GM11168 (cell line): ENCODE measurements around the gene CIAO3.
"Not testable (repeated sequence)": the region's sequence is repeated elsewhere in the genome, so short reads cannot be mapped to it uniquely, and the experiment has no call there.

ENCODE experiments used
- in situ Hi-C: fragments of 300-500 bp; cut with MboI; formaldehyde crosslinking; loops from one replicate; pipeline ENCODE4 v1.12.0; 2022; ENCODE audit warnings: low sequenced_read_pairs; ENCODE audit not compliant: unreplicated experiment

The CIAO3 gene

GRCh38 chr16:761625-762513 lies 21.1 kb upstream of the CIAO3 start:
- in situ Hi-C loops: no loop called here

DNA sequence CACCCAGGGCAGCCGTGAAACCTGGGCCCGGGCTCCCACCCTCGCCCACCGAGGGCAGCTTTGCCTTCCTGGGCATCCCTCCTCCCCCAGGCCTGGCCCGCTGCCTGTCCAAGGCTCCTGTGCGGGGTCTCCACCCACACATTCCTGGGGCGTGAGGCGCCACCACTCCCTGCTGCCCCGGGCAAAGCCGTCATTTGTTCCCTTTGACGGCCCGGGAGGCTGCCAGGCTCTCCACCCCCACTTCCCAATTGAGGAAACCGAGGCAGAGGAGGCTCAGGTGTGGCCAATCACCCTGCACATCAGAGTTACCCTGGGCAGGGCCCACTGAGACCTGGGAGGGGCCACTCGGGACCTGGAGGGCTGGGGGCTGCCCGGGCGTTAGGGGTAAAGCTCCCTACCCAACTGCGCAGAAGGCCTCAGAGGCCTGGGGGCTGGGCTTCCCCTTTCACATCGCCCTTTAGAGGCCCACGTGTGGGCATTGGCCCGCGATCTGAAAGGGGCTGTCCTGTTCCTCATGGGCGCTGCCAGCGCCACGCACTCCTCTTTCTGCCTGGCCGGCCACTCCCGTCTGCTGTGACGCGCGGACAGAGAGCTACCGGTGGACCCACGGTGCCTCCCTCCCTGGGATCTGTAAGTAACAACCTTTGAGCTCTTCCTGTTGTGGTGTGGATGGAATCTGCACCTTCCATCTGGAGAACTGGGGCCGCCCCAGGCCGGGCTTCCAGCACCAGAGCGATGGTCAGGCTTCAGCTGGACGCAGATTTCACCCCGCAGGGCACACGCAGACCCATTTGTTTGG lies 19.9 kb upstream of the CIAO3 start, which contains the start of gene MSLN:
TSS of gene MSLN (plus strand) at position 190 of the 799 bp plus-strand sequence. CDS start 1,947 bp downstream, outside the sequence.
- in situ Hi-C loops: no loop called here

GRCh38 chr16:760065-760464 lies 19.3 kb upstream of the CIAO3 start:
- in situ Hi-C loops: no loop called here

GRCh38 chr16:759110-759910 lies 18.5 kb upstream of the CIAO3 start:
- in situ Hi-C loops: no loop called here

DNA sequence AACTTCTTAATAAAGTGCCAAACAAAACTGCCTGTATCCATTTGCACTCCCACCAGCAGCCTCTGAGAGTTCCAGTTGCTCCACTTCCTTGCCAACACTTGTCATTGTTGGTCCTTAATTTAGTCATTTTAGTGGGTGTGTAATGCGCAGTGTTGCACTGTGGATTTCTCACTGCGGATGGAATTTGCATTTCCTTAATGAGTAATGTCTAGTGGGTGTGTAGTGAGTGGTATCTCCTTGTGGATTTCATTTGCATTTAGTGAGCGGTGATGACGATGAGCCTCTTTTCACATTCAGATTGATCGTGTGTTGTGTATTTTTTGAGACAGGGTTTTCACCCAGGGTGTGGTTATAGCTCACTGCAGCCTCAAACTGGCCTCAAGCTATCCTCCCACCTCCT lies 15.6 kb upstream of the CIAO3 start:
- in situ Hi-C loops: no loop called here

DNA sequence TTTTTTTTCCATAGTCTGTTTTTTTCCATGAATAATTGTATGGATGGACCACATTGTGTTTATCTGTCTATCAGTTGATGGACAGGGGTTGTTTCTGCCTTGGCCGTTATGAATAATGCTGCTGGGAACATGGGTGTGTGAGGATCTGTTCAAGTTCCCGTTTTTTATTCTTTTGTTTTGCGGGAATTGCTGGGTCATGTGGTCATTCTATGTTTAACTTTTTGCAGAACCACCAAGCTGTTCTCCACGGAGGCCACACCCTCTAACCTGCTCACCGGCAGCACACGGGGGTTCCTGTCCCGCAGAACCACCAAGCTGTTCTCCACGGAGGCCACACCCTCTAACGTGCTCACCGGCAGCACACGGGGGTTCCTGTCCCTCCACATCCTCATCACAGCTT lies 13.9 kb upstream of the CIAO3 start:
- in situ Hi-C loops: no loop called here

- in situ Hi-C loops: not testable (repeated sequence)
Measured at GRCh38 chr16:754121-754607, 13.4 kb upstream of the CIAO3 start.

- in situ Hi-C loops: no loop called here
Measured at GRCh38 chr16:752007-752312, 11.2 kb upstream of the CIAO3 start.

DNA sequence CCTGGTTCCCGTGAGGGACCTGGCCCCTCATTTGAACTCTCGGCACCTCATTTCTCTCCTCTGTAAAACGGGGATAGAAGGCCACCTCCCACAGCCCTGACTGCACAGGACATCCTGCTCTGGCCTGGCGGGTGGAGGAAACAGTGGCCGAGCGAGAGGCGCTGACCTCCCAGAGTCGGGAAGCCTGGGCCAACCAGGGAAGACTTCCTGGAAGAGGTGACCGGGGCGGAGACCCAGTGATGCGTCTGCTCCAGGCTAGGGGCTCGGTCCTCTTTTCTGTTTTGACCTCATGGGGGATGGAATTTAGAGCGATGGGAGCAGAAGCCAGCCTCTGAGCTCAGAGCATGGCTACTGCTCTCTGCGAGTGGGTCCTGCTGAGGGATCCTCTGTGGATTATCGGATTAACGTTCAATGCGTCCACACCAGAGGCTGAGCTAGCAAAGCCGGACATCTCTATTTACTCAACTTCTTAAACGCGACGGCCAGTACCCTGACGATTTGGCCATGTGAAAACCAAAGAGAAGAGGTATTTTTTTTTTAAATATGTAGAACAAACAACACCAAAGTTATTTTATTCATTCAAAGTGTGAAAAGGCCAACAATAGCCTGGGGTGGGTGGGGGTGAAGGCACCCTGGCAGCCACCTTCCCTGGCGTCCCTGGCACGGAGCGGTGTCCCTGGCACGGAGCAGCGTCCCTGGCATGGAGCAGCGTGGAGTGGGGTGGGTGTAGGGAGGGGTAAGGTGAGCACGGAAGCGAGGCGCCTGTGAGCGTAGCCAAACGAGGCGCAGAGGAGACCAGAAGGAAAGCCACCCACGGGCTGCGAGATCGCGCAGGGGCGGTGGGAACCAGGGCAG lies 10.6 kb upstream of the CIAO3 start:
- in situ Hi-C loops: no loop called here

DNA sequence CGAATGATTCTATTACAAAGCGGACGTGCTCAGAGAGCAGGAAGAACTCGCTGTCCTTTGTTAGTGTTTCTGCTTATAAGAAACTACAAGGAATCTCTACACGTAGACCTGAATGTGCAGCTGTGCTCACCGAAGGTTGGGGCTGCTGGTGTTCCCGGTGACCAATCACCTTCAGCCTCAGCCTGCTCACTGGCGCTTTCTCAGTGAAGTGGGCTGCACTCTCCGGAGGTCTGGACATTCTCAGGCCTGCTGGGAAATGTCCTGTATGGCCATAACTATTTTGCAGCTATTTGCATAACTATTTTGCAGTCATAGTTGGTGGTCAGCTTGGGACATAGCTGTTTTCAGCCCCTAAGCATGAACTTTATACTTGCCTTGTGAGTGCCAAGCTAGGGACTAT lies 9.7 kb upstream of the CIAO3 start:
- in situ Hi-C loops: no loop called here

GRCh38 chr16:749010-749409 lies 8.2 kb upstream of the CIAO3 start:
- in situ Hi-C loops: no loop called here

DNA sequence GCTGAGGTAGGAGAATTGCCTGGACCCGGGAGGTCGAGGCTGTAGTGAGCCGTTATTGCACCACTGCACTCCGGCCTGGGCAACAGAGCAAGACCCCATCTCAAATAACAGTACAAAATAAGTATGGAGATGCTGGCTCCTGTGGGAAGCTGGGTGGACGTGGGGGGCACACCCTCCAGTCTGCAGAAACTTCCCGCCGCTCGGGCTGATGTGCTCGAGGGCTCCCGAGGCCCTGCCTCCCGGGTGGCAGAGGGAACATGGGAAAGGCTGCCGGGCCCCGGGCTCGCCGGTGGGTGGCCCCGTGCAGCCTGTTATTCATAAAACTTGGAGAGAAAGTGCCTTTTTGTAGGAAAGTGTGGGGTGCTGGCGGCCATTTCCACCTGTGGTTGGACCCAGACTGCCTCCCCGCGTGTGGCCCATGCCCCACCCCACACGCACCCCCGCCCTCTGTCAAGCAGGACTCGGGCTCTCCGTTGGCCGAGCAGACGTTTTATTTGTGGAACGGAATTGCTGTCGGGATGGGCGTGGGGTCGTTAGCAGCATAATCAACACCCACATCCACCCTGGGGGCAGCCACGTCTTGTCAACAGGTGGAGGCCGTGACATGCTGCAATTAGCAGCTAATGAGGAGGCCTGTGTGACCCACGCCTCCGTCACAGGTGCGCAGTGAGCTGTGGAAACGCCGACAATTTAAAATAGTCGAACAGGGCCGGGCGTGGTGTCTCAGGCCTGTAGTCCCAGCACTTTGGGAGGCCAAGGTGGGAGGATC lies 7.4 kb upstream of the CIAO3 start:
- in situ Hi-C loops: no loop called here

DNA sequence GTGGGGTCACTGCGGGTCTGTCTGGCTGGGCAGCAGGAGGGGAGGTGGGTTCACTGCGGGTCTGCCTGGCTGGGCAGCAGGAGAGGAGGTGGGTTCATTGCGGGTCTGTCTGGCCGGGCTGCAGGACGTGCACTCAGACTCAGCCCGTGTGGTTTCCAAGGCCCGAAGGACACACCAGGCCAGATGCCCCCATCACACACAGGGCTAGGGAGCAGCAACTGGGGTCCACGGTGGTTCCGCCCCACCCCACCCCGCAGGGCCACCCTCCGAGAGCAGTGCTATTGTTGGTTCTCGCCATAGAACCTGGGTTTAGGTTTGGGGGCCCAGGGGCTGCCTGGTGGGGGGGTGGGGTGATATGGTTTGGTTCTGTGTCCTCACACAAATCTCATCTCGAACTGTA lies 5.8 kb upstream of the CIAO3 start:
- in situ Hi-C loops: no loop called here

GRCh38 chr16:745739-746138 lies 4.9 kb upstream of the CIAO3 start:
- in situ Hi-C loops: no loop called here

DNA sequence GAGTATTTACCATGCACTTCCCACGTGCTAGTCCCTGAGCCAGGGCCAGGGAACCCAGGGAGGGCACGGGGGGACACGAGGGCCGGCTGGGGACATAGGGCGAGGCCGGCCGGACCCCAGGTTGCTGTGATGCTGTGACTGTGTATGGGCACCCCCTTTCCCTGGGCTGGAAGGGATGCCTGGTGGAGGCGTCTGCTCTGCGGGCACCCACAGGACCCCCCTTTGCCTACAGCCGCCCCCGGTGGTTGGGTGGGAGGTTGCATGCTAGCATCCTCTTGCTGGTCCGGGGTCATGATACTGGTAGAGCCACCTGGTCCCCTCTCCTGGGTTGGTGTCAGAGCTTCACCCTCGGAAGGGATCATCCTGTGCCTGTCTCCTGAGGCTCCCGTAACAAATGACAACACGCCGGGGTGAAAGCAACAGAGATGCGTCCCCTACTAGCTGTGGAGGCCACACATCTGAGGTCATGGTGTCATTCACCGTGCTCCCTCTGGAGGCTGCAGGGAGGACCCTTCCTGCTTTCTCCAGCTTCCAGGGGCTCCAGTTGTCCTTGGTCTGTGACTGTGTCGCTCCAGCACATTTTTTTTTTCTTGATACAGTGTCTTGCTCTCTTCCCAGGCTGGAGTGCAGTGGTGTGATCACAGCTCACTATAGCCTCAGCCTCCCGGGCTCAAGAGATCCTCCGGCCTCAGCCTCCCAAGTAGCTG lies 3.1 kb upstream of the CIAO3 start:
- in situ Hi-C loops: no loop called here

DNA sequence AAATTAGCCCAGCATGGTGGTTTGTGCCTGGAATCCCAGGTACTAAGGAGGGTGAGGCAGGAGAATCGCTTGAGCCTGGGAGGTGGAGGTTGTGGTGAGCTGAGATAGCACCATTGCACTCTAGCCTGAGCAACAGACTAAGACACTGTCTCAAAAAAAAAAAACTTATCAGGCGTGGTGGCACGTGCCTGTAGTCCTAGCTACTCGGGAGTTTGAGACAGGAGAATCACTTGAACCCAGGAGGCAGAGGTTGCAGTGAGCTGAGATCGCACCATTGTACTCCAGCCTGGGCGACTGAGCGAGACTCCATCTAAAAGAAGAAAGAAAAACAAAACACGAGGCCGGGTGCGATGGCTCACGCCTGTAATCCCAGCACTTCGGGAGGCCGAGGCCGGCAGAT lies 2.1 kb upstream of the CIAO3 start:
- in situ Hi-C loops: not testable (repeated sequence)

DNA sequence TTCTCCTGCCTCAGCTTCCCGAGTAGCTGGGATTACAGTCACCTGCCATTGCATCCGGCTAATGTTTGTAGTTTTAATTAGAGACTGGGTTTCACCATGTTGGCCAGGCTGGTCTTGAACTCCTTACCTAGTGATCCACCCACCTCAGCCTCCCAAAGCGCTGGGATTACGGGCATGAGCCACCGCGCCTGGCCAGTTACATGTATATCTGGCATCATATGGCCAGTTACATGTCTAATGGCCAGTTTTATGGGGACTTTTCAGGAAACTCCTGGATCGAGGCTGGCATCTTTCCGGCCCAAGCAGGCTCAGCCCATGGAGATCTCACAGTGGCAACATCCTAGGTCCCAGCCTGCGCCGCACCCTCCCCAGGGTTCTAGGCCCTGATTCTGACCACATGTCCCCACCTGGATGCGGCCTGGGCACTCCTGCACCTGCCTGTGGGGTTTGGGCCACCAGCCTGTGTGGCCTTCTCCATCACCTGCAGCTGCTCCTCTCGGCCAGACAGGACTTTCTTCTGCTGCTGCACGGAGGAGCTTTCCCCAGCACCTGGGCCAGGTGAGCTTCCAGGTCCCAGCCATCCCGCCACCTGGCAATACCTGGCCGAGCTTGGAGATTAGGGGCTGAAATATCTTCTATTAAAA lies 1.3 kb upstream of the CIAO3 start:
- in situ Hi-C loops: no loop called here

GRCh38 chr16:740459-740763 lies 386 bp downstream of the CIAO3 start:
- in situ Hi-C loops: no loop called here
